DMS153 treated with DMSO at 0.1 percent for 48 hours (cell line): Measurements from ENCODE around the gene ZSCAN25.
"Not testable (repeated sequence)": the region's sequence is repeated elsewhere in the genome, so short reads cannot be mapped to it uniquely, and the experiment has no call there.

Experiments
- DNase-seq: peaks from one replicate; lab custom pipeline; 2025; ENCODE audit not compliant: unreplicated experiment; lab: John Stamatoyannopoulos, UW

ZSCAN25 gene

DNA sequence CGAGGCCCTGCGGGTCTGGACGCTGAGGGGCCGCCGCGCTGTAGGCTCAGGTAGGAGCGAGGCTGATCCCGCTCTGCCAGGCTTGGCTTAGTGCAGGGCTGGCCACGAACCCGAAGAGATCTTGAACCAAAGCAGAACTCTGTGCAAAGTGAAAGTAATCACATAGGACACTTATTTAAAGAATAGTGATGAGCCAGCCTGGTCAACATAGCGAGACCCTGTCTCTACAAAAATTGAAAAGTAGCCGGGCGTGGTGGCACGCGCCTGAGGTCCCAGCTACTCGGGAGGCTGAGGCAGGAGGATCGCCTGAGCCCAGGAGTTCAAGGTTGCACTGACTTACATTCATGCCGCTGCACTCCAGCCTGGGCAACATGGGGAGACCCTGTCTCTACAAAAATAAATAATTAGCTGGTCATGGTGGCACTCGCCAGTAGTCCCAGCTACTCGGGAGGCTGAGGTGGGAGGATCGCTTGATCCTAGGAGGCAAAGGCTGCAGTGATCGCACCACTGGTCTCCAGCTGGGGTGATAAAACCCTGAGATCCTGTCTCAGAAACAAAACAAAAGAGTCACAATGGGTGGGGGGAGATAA lies 541 bp downstream of the ZSCAN25 start:
- DNase-seq, result no peak

DNA sequence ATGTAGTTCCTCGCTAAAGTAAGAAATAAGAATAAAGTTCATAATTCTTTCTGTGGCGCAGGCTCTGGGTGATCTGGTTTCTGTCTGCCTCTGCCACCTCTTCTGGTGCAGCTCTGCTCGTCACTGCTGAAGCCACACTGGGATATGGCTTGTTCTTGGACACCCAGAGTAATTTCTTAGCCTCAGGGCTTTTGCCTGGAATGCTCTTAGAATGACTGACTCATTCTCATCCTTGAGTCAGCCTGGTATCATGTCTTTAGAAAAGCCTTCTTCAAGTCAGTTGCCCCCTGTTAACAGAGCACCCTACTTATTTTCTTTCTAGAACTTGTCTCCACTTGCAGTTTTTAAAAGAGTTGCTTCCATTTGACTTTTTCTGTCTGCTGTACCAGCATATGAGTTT lies 2.0 kb downstream of the ZSCAN25 start:
- DNase-seq, result no peak

- DNase-seq, result no peak
These were observed 2.9 kb downstream of the ZSCAN25 start for GRCh38 chr7:99619571-99620130.

- DNase-seq, result no peak
These were observed 4.5 kb downstream of the ZSCAN25 start for GRCh38 chr7:99621271-99621670.

- DNase-seq, result no peak
These were observed 5.8 kb downstream of the ZSCAN25 start for GRCh38 chr7:99622596-99622995.

DNA sequence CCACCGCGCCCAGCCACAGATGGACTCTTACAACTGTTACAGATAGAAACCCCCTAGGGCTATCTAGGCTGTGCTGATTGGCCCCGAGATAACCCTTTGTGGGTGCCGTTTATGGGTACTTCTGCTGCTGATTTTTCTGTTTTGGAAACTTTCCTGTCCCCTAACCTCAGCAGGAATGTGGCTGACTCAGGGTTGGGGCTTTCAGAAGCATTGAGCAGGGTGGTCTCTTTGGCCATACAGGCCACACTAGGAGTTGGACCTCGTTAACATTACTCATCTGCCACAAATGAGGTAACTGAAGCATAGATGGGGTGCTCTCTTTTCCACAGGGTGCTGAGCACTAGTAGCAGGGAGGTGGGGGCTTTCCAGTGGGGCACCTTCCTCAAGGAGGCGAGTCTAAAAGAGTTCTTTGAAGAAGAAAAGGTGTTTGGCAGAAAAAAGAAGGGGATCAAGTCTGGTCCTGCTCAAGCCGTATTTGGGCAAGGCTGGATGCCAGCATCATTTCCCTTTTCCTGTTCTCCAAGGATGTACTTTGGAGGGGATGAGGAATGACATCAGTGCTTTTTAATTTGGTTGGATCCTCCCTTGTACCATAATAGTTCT lies 6.4 kb downstream of the ZSCAN25 start:
- no peak for DNase-seq

- no peak for DNase-seq
These were observed 7.1 kb downstream of the ZSCAN25 start for GRCh38 chr7:99623702-99624447.

GRCh38 chr7:99624484-99624883 lies 7.7 kb downstream of the ZSCAN25 start:
- no peak for DNase-seq

DNA sequence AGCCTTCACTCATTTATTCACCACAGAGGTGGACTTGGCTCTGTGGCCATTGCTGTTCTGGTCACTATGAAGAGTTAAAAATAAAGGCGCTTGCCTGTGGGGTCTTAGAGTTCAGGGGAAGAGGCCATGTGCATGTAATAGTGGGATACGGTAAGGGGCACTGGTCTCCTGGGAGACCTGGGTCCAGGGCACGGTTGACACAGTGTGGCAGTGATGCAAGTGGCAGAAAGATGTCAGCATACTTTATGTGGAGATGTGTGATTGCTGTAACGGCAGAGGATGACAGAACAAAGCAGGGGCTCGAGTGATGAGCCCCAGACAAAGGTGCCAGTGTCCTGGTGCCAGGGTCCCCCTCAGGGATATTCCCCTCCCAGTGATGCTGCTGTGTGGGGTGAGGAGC lies 8.6 kb downstream of the ZSCAN25 start:
- DNase-seq, result no peak

GRCh38 chr7:99625961-99626360 lies 9.2 kb downstream of the ZSCAN25 start:
- DNase-seq, result no peak

DNA sequence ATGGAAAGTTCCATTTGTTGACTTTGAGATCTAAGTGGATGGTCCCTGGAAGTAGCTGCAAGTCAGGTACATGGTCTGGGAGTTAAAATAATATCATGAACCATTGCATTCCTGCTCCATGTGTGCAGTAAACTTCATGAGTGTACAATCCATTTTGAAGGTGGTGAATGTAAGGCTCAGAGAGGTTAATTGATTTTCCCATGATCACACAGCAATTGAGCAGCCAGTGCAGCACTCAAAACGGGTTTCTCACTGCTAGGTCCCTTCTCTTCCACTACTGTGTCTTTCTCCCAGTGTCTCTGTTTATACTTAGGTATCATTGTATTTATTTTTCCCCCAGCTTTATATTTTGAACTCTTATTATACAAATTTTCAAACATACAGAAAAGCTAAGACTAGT lies 9.9 kb downstream of the ZSCAN25 start:
- no peak for DNase-seq

GRCh38 chr7:99627513-99627912 lies 10.8 kb downstream of the ZSCAN25 start:
- no peak for DNase-seq

DNA sequence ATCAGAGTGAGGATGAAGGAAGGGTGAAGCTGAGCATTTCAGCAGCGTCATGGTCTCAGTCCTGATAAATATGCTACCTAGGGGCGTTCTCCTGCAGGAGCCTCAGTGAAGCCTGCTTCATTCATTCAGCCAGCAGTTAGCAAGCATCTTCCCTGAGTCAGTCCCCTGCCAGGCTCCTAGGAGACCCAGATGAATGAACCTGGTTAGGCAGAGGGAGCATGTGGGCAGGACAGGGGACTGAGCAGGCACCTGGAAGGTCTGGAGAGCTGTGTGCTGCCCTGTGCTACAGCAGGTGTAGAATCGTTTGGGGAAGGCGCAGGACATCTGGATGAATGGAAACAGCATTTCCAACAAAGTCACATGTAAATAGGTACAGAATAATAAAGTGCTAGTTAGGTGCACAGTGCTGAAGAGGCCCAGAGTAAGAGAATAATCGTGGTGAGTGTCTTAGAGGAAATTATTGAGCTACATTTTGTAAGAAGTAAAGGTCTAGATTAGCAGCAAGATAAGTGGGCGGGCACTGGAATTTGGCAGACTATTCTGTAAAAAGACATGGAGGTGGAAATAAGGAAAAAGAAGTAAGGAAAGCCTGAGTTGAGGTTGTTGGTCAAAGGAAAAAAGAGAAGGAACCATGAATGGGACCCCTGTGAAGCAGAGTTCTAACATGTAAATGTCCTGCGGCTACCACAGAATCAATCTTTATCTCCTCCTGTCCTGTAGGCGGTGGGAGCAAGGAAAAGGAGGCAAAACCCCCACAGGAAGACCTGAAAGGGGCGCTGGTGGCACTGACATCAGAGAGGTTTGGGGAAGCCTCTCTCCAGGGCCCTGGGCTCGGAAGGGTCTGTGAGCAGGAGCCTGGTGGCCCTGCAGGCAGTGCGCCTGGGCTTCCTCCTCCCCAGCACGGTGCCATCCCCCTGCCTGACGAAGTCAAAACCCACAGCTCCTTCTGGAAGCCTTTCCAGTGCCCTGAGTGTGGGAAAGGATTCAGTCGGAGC lies 12.0 kb downstream of the ZSCAN25 start:
- DNase-seq, result no peak

- no peak for DNase-seq
These were observed 12.9 kb downstream of the ZSCAN25 start for GRCh38 chr7:99629643-99630042.

DNA sequence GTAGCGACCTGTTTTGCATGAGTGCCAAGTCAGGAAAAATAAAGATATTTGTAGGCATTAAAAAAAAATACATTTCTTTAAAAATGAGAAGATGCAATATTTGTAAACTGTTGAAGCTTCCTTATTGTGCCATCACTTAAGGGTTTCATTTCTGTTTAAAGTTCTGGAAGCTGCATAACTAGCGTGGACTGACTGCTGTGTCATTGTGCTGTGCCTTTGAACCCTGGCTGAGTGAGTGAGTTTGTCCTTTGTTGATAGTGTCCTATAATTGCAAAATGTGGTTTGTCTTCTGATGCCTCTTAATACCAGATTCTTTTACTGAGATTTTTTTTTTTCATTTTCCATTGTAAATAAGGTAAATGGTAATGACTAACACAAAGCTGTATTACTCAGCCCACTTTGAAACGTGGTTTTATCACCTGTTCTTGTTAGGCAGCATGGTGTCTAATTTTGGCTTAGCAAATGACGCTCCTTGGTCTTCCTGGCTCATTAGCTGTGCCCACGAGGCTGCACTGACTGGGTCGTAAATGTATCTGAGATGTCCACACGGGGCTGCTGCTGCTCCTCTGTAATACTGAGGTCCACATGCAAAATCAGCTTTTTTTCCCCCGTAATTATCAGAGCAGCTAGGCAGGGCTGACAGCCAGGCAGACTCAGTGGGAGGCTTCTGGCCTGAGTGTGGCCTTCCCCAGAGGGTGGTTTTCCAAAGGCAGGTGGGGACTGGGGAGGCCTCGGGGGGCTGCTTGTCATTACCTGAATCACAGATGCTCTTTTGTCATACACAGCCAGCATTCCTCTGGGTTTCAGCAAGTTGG lies 14.8 kb downstream of the ZSCAN25 start:
- no peak for DNase-seq

GRCh38 chr7:99637414-99637813 lies 20.7 kb downstream of the ZSCAN25 start:
- DNase-seq, result not testable (repeated sequence)

GRCh38 chr7:99638731-99639130 lies 22.0 kb downstream of the ZSCAN25 start:
- DNase-seq, result no peak

- DNase-seq, result no peak
These were observed 22.5 kb downstream of the ZSCAN25 start for GRCh38 chr7:99639267-99639666.

- DNase-seq, result no peak
These were observed 25.3 kb downstream of the ZSCAN25 start for GRCh38 chr7:99642027-99642426.

DNA sequence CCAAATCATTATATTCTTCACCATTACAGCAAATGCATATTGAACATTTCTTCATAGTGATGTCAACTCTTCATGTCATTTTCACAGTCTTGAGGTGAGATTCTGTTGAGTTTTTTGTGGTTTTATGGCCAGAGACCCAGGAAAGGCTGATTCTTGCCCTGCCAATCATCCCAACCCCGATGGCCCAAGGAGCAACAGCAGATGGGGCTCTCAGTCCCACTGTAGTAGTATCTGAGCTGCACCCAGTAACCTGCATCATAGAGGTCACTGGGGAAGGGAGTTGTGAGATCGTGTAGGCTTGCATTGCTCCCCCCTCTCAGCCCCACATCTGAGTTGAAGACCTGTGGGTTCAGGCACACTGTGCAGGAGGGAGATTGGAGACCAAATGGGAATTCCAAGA lies 26.7 kb downstream of the ZSCAN25 start:
- no peak for DNase-seq
